WERI-Rb-1 (cell line): ENCODE data around the gene SPAG9.

Source experiments
- DNase-seq: peaks from one replicate; pipeline ENCODE4 v3.0.0-alpha.2; 2020
- H3K27ac ChIP-seq: fragments of 250-450 bp; sonication (Bioruptor Pico); 2 replicates; pipeline ENCODE4 v1.5.1; 2020; ENCODE audit warnings: mild to moderate bottlenecking, moderate library complexity
- H3K27me3 ChIP-seq: fragments of 250-450 bp; sonication (Bioruptor Pico); 2 replicates; pipeline ENCODE4 v1.5.1; 2021; ENCODE audit warnings: mild to moderate bottlenecking, low read depth, moderate library complexity; ENCODE audit not compliant: insufficient read depth, severe bottlenecking
- H3K36me3 ChIP-seq: fragments of 250-450 bp; sonication (Bioruptor Pico); 2 replicates; pipeline ENCODE4 v1.5.1; 2020; ENCODE audit warnings: mild to moderate bottlenecking, moderate library complexity
- H3K4me3 ChIP-seq: 2 replicates; pipeline ENCODE4 v1.5.1; 2011; ENCODE audit warnings: low read depth, mild to moderate bottlenecking, control low read depth, low read length
- H3K9me3 ChIP-seq: fragments of 250-450 bp; sonication (Bioruptor Pico); 2 replicates; pipeline ENCODE4 v1.5.1; 2021; ENCODE audit warnings: mild to moderate bottlenecking, moderate library complexity; ENCODE audit not compliant: severe bottlenecking
- CTCF ChIP-seq: IDR thresholded peaks from 2 replicates; pipeline ENCODE4 v1.5.1; 2011; ENCODE audit warnings: low read depth, mild to moderate bottlenecking, control low read depth, inconsistent platforms, low read length

Gene SPAG9

GRCh38 chr17:51035431-51035830, 85.2 kb downstream of the SPAG9 start:
- no peak overlapping the region for H3K27ac ChIP-seq
- peaks cover 69% of the 10 kb centered on the region for H3K36me3 ChIP-seq
- H3K9me3 ChIP-seq = no peaks in the 10 kb centered on the region
- TF ChIP-seq CTCF = no peak
- DNase-seq = no peak
- H3K4me3 ChIP-seq = no peak overlapping the region
- no peaks in the 10 kb centered on the region for H3K27me3 ChIP-seq

GRCh38 chr17:51034800-51035199, 85.9 kb downstream of the SPAG9 start:
- peaks cover 63% of the 10 kb centered on the region for H3K36me3 ChIP-seq
- DNase-seq = no peak
- no peak overlapping the region for H3K27ac ChIP-seq
- H3K27me3 ChIP-seq = no peaks in the 10 kb centered on the region
- no peak for TF ChIP-seq CTCF
- H3K9me3 ChIP-seq = no peaks in the 10 kb centered on the region
- H3K4me3 ChIP-seq = no peak overlapping the region

- Histone ChIP-seq H3K4me3 (no peak overlapping the region), H3K36me3 (peaks cover 49% of the 10 kb centered on the region), H3K27ac (no peak overlapping the region), H3K27me3 (no peaks in the 10 kb centered on the region), H3K9me3 (no peaks in the 10 kb centered on the region)
- DNase-seq = no peak
- TF ChIP-seq CTCF = no peak
Observed at GRCh38 chr17:51032850-51033249, 87.8 kb downstream of the SPAG9 start.

GRCh38 chr17:51029568-51030463, 90.9 kb downstream of the SPAG9 start:
- no peak for DNase-seq

GRCh38 chr17:51029142-51029541, 91.5 kb downstream of the SPAG9 start:
- H3K27me3 ChIP-seq = no peaks in the 10 kb centered on the region
- TF ChIP-seq CTCF = no peak
- no peaks in the 10 kb centered on the region for H3K9me3 ChIP-seq
- H3K36me3 ChIP-seq = peaks cover 35% of the 10 kb centered on the region
- no peak overlapping the region for H3K27ac ChIP-seq
- no peak for DNase-seq
- H3K4me3 ChIP-seq = no peak overlapping the region

More at GRCh38 chr17:51029568-51030463, 90.9 kb downstream of the SPAG9 start:
- H3K27ac ChIP-seq = no peak overlapping the region
- H3K9me3 ChIP-seq = no peaks in the 10 kb centered on the region
- H3K27me3 ChIP-seq = no peaks in the 10 kb centered on the region
- peaks cover 40% of the 10 kb centered on the region for H3K36me3 ChIP-seq
- no peak overlapping the region for H3K4me3 ChIP-seq
- no peak for TF ChIP-seq CTCF
